HEK293T (cell line): Measurements from ENCODE around the gene LRRC51.

Experiments used
- ARNT ChIP-seq: fragments of 450-650 bp; IDR thresholded peaks from 2 replicates; pipeline ENCODE4 v1.6.1; 2017; ENCODE audit warnings: mild to moderate bottlenecking
- BHLHE40 ChIP-seq: fragments of 450-650 bp; IDR thresholded peaks from 2 replicates; pipeline ENCODE4 v1.6.1; 2016; ENCODE audit warnings: mild to moderate bottlenecking, moderate library complexity, borderline replicate concordance
- FOXA1 ChIP-seq: fragments of 450-650 bp; IDR thresholded peaks from 2 replicates; pipeline ENCODE4 v1.6.1; 2016; ENCODE audit warnings: mild to moderate bottlenecking
- FOXK2 ChIP-seq: fragments of 450-650 bp; IDR thresholded peaks from 2 replicates; pipeline ENCODE4 v1.6.1; 2016; ENCODE audit warnings: mild to moderate bottlenecking
- LEF1 ChIP-seq: fragments of 450-650 bp; IDR thresholded peaks from 2 replicates; pipeline ENCODE4 v1.6.1; 2017; ENCODE audit warnings: mild to moderate bottlenecking, borderline replicate concordance
- PKNOX1 ChIP-seq: fragments of 450-650 bp; IDR thresholded peaks from 2 replicates; pipeline ENCODE4 v1.6.1; 2016
- TARDBP ChIP-seq: fragments of 450-650 bp; IDR thresholded peaks from 2 replicates; pipeline ENCODE4 v1.6.1; 2016

GRCh38 chr11:72061739-72062396 lies 18.8 kb upstream of the LRRC51 start:
- TF ChIP-seq LEF1, result no peak
- no peak for TF ChIP-seq FOXK2
- no peak for TF ChIP-seq BHLHE40
- TF ChIP-seq ARNT, result no peak
- TF ChIP-seq PKNOX1, result no peak
- no peak for TF ChIP-seq TARDBP
- TF ChIP-seq FOXA1, result no peak
